HEK293T (cell line): Measurements from ENCODE around the gene TEN1.

Experiments
- ARNT ChIP-seq: fragments of 450-650 bp; IDR thresholded peaks from 2 replicates; pipeline ENCODE4 v1.6.1; 2017; ENCODE audit warnings: mild to moderate bottlenecking
- BHLHE40 ChIP-seq: fragments of 450-650 bp; IDR thresholded peaks from 2 replicates; pipeline ENCODE4 v1.6.1; 2016; ENCODE audit warnings: mild to moderate bottlenecking, moderate library complexity, borderline replicate concordance
- FOXK2 ChIP-seq: fragments of 450-650 bp; IDR thresholded peaks from 2 replicates; pipeline ENCODE4 v1.6.1; 2016; ENCODE audit warnings: mild to moderate bottlenecking
- FOXM1 ChIP-seq: fragments of 450-650 bp; IDR thresholded peaks from 2 replicates; pipeline ENCODE4 v1.6.1; 2017; ENCODE audit warnings: mild to moderate bottlenecking, borderline replicate concordance
- LEF1 ChIP-seq: fragments of 450-650 bp; IDR thresholded peaks from 2 replicates; pipeline ENCODE4 v1.6.1; 2017; ENCODE audit warnings: mild to moderate bottlenecking, borderline replicate concordance
- NFRKB ChIP-seq: fragments of 450-650 bp; IDR thresholded peaks from 2 replicates; pipeline ENCODE4 v1.6.1; 2016; ENCODE audit warnings: mild to moderate bottlenecking, moderate library complexity
- SP1 ChIP-seq: fragments of 450-650 bp; IDR thresholded peaks from 2 replicates; pipeline ENCODE4 v1.6.1; 2017
- SUZ12 ChIP-seq: fragments of 450-650 bp; IDR thresholded peaks from 2 replicates; pipeline ENCODE4 v1.6.1; 2016; ENCODE audit warnings: mild to moderate bottlenecking
- TARDBP ChIP-seq: fragments of 450-650 bp; IDR thresholded peaks from 2 replicates; pipeline ENCODE4 v1.6.1; 2016
- TF ChIP-seq, protein P1 (sequence below): fragments of 450-650 bp; IDR thresholded peaks from 2 replicates; pipeline ENCODE4 v1.6.1; 2016

DNA sequence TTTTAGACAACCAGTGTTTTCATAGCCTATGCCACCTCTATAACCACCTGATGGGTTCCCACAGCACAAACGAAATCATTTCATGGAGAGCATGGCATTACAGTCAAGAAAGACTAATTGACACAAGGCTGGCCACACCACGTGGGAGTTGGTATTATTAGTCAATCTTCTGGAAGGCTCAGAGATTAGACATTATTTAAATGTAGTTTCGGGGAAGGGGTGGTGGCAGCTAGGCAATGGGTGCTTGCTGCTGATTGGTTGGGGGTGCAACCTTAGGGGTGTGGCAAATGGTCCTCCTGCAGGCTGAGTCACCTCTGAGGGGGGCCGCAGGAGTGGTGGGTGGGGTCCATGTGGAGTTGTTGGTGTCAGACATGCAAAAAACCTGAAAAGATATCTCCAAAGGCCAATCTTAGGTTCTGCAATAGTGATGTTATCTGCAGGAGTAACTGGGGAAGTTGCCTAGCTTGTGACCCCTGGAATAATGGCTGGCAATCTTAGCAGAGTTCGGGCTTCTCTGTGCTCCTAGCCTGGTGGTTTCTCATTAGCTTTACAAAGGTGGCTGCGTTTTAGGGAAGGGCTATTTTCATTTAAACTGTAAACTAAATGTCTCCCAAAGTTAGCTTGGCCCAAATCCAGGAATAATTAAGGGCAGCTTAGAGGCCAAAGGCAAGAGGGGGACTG lies 4.6 kb downstream of the TEN1 start:
- TF ChIP-seq SUZ12 (no peak), FOXK2 (no peak), SP1 (no peak), FOXM1 (no peak), ARNT (no peak), NFRKB (no peak), LEF1 (no peak), TARDBP (no peak), BHLHE40 (no peak)
- TF ChIP-seq, protein P1, sequence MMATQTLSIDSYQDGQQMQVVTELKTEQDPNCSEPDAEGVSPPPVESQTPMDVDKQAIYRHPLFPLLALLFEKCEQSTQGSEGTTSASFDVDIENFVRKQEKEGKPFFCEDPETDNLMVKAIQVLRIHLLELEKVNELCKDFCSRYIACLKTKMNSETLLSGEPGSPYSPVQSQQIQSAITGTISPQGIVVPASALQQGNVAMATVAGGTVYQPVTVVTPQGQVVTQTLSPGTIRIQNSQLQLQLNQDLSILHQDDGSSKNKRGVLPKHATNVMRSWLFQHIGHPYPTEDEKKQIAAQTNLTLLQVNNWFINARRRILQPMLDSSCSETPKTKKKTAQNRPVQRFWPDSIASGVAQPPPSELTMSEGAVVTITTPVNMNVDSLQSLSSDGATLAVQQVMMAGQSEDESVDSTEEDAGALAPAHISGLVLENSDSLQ, result no peak
